Fibroblast of peridontal ligament (primary cell): ENCODE data around the gene YIF1A.
A peak's percentile ranks its signal among the peaks of the same experiment; 100 is the strongest.
"Not testable (repeated sequence)": the region's sequence is repeated elsewhere in the genome, so short reads cannot be mapped to it uniquely, and the experiment has no call there.

Experiments used
- DNase-seq: peaks from one replicate; pipeline ENCODE4 v3.0.0-alpha.2; 2010; ENCODE audit errors: extremely low read depth

YIF1A gene

GRCh38 chr11:66286699-66287098 is 2.2 kb downstream of the YIF1A start:
- no peak for DNase-seq

- no peak for DNase-seq
These were observed 3.5 kb downstream of the YIF1A start for GRCh38 chr11:66285250-66285947.

- DNase-seq: no peak
These were observed 4.3 kb downstream of the YIF1A start for GRCh38 chr11:66284526-66285078.

GRCh38 chr11:66283461-66284105 is 5.4 kb downstream of the YIF1A start:
- DNase-seq: no peak

- DNase-seq: peak; percentile 87
These were observed 6.2 kb downstream of the YIF1A start for GRCh38 chr11:66282468-66283455.

GRCh38 chr11:66281776-66282467 is 7.0 kb downstream of the YIF1A start:
- DNase-seq: no peak

- DNase-seq: no peak
These were observed 7.9 kb downstream of the YIF1A start for GRCh38 chr11:66281001-66281400.

- no peak for DNase-seq
These were observed 8.5 kb downstream of the YIF1A start for GRCh38 chr11:66280428-66280827.

- no peak for DNase-seq
These were observed 9.7 kb downstream of the YIF1A start for GRCh38 chr11:66279092-66279734.

- no peak for DNase-seq
These were observed 10.4 kb downstream of the YIF1A start for GRCh38 chr11:66278363-66279091.

- DNase-seq: no peak
These were observed 11.2 kb downstream of the YIF1A start, which contains the start of gene CNIH2 for GRCh38 chr11:66277471-66278362. Gene CNIH2 (plus strand): TSS chr11:66278175. CDS start chr11:66278457, 282 bp downstream.

- not testable (repeated sequence) for DNase-seq
These were observed 11.9 kb downstream of the YIF1A start for GRCh38 chr11:66277064-66277463.

GRCh38 chr11:66276619-66277018 is 12.3 kb downstream of the YIF1A start:
- DNase-seq: not testable (repeated sequence)

GRCh38 chr11:66275984-66276612 is 12.8 kb downstream of the YIF1A start:
- no peak for DNase-seq

- DNase-seq: no peak
These were observed 13.5 kb downstream of the YIF1A start for GRCh38 chr11:66275396-66275795.

- DNase-seq: no peak
These were observed 14.7 kb downstream of the YIF1A start for GRCh38 chr11:66274219-66274618.

GRCh38 chr11:66272596-66272995 is 16.3 kb downstream of the YIF1A start:
- DNase-seq: no peak

- no peak for DNase-seq
These were observed 17.1 kb downstream of the YIF1A start for GRCh38 chr11:66271816-66272215.
